ENCODE results near the gene ULK3. TPM values are rescaled to one million over a fixed set of nuclear protein-coding genes. Genes with fewer than 3 reads are reported as not detected.
A peak's percentile ranks its signal among the peaks of the same experiment; 100 is the strongest.

Gene ULK3
- total RNA-seq, 1 experiment from 2014 or later = 35.9 TPM

DNA sequence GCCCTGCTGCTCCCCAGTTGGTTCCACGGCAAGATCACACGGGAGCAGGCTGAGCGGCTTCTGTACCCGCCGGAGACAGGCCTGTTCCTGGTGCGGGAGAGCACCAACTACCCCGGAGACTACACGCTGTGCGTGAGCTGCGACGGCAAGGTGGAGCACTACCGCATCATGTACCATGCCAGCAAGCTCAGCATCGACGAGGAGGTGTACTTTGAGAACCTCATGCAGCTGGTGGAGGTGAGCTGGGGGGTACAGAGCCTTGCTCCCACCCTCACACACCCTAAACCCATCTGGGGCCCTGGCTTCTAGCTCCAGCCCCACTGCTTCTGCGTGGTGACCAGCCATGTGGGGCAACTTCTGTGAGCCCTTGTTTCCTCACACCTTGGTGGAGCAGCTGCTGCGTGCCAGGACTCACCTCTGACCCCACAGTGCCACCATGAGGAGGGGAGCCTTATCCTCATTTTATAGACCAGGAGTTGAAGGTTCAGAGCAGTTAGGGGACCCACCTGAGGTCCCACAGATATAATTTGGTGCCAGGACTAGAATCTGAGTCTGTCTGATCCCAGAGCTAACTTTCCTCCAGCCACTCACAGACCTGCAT, 43.6 kb downstream of the ULK3 start:
- DNase-seq (ENCODE audit: low spot score) = no peak

DNA sequence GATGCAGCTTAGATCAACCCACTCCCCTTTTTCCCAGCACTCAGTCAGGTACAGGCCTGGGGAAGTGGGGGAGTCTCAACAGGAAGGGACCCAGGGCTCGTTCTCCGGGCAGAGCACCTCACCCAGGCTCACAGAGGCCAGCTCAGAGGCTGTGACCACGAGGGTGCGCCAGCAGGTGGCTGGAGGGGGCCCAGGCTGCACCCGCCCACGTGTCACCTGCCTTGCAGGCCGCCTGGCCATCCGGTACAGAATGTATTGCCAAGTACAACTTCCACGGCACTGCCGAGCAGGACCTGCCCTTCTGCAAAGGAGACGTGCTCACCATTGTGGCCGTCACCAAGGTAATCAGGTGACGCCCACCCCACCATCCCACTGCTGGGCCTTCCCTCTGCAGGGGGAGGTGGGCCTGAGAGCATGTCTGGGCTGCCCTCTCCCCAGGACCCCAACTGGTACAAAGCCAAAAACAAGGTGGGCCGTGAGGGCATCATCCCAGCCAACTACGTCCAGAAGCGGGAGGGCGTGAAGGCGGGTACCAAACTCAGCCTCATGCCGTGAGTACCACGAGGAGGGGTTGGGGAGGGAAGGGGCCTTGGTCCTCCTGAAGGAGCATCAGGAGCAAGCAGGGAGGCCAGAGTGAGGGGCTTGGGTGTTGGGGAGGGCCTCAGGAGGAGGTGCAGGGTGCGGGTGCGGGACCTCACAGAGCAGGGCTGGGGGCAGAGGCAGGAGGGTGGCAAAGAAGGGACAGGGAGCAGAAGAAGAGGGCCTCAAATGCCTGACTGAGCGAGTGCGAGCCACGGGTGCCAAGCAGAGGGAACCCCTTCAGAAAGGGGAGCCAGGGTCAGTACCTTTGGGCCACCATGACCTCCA, 44.3 kb downstream of the ULK3 start:
- no peak for DNase-seq (ENCODE audit: low spot score)

DNA sequence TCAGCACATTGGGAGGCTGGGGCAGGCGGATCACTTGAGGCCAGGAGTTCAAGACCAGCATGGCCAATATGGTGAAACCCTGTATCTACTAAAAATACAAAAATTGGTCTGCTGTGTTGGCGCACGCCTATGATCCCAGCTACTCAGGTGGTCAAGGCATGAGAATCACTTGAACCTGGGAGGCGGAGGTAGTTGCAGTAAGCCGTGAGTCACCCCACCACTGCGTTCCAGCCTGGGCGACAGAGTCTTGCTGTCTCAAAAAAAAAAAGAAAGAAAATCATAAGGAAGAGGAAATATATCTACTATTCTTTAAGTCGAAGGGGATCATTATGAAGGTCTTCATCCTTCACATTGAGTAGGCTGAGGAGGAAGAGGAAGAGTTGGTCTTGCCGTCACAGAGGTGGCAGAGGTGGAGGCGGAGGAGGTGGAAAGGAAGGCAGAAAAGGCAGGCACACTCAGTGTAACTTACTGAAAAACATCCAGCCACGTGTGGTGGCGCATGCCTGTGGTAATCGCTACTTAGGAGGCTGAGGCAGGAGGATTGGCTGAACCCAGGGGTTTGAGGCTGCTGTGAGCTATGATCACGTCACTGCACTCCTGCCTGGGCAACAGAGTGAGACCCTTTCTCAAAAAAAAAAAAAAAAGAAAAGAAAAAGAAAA, 46.9 kb downstream of the ULK3 start:
- no peak for DNase-seq (ENCODE audit: low spot score)

DNA sequence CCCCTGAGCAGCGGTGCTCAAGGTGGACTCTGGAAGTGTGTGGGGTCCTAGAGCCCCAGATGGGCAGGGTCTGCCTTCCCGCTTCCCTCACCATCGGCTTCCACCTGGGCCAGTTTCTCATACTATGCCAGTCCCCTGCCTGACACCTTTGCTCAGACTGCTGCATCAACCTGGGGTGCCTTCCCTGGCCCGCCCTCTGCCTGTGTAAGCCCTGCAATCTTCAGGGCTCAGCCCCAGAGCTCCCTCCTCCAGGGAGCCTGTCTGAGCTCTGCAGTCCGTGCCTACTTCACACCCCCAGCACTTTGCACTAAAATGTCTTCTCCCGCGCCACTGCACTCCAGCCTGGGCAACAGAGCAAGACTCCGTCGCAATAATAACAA, 48.0 kb downstream of the ULK3 start:
- no peak for DNase-seq (ENCODE audit: low spot score)

DNA sequence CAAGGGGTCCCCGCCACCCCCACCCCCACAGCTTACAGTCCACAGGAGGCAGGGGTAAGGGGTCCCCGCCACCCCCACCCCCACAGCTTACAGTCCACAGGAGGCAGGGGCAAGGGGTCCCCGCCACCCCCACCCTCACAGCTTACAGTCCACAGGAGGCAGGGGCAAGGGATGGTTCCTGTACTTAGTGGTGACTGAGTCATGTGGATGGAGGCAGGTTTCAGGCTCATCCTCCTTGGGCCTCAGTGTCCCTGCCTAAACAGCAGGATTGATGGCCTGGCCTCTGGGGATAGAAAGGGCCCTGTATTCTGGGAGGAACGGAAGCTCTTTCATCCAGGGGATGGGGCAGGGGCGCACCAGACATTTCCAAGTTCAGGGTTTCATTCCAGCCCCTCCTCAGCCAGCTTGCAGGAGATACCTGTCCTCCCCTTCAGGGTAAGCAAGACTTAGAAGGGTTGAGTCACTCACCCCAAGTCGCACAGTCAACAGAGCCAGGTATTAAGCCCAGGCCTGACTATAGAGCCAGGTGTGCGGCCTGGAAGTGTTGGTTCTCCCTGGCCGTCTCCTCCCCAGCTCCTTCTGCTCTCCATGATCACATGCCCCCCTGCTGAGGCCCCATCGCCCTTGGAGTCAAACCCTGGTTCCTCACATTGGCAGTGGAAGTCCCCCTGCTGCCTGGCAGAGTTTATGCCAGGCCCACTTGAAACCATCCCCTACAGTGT, 48.5 kb downstream of the ULK3 start:
- DNase-seq (ENCODE audit: low spot score) = no peak

DNA sequence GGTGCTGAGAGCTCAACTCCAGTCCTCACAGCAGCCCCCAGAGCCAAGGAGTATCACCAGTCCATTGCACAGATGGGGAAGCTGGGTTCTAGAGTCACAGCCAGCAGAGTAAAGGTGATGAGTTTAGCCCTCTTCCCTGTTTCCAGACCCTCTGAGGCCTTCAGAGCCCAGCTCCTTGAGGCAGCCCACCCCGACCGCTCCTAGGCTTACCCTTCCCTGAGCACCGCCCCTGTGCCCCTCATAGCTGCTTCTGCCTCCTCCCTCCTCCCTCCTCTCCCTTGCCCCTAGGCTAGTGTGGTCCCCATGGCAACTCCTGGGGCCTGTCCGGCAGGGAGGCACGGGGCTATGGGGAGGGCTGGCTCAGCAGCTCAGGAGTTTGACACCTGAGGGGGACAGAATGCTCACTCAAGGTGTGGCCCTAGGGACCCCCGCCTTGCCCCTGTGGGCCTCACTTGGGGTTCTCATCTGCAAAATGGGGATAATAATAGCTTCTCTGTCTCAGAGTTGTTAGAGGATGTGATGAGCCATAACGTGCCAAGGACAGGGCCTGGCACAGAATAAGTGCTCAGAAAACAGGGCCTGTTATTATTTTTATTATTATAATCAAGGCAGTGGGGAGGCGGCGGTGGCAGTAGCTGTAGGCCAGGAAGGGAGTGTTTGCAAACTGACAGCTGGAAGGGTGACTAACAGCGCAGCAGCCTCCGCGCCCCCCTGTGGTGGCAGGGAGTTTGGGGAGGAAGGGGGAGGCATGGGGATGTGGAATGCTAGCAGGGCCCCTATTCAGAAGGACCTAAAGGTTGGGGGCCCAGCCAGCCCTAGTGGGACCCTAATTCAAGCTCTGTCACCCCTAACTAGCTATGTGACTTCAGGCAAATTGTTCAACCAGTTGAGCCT, 49.6 kb downstream of the ULK3 start:
- DNase-seq (ENCODE audit: low spot score) = no peak

DNA sequence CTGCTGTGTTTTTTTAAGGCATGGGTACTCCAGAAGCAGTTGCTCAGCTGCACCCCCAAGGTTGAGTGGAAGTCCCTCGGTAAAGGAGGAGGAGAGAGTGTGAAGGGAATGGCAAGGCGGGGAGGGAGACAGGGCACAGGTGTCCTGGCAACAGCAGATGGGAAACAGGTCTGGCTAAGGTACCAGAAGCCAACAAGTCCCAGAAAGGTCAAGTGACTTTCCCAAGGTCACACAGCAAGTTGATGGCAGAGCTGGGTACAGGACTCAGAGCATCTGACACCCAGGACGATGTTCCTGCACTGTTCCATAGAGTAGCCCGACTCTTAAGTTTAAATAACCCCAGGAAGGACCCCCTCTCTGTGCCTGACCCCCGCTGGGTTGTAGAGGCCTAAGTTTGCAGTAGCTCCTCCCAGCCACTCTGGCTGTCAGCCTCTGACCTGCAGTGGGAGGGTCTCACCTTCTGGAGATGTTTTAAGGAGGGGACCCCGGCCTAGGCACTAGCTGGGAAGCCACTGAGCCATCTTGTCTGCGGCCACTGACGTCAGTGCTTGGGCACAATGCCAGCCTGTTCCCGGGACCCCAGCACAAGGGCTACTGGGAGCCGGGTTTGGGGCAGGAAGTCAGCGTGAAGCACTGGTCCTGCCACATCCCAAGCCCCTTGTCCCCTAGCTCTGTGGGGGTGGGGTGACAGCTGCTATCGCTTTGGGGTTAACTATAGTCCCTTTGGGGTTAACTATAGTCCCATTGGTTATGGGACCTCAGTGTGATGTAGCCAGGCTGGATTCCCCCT, 50.5 kb downstream of the ULK3 start:
- no peak for DNase-seq (ENCODE audit: low spot score)

DNA sequence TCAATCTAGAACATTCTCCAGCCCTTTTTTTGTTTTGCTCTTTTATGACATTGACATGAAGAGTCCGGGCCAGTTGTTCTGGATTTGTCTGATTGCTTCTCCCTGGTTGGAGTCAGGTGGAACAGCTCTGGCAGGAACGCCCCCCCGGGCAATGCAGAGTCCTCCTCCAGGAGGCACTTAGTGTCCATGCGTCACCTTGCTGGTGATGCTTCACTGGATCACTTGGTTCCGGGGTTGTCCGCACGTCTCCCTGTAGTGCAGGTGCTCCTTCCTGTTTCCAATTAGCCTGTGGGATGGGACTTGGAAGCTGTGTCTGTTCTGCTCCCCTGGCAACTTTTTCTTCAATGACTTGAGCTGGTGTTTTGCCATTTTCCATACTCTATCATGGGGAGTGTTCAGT, 51.3 kb downstream of the ULK3 start:
- no peak for DNase-seq (ENCODE audit: low spot score)

DNA sequence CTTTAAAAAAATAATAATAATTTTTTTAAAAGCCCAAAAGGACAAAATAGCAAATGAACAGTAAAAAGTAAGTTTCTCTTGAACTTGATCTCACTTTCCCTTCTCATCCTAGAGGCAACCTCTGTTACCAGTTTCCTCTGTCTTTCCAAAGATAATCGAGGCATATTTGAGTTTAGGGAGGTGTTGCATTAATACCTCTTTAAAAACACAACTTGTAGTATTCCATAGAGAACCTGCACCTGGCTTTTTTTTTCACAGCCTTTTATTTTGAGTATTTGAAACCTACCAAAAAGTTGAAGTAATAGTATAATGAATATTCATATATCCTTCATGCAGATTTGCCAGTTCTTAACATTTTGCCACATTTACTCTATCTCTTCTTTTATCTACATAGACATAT, 51.9 kb downstream of the ULK3 start:
- no peak for DNase-seq (ENCODE audit: low spot score)

DNA sequence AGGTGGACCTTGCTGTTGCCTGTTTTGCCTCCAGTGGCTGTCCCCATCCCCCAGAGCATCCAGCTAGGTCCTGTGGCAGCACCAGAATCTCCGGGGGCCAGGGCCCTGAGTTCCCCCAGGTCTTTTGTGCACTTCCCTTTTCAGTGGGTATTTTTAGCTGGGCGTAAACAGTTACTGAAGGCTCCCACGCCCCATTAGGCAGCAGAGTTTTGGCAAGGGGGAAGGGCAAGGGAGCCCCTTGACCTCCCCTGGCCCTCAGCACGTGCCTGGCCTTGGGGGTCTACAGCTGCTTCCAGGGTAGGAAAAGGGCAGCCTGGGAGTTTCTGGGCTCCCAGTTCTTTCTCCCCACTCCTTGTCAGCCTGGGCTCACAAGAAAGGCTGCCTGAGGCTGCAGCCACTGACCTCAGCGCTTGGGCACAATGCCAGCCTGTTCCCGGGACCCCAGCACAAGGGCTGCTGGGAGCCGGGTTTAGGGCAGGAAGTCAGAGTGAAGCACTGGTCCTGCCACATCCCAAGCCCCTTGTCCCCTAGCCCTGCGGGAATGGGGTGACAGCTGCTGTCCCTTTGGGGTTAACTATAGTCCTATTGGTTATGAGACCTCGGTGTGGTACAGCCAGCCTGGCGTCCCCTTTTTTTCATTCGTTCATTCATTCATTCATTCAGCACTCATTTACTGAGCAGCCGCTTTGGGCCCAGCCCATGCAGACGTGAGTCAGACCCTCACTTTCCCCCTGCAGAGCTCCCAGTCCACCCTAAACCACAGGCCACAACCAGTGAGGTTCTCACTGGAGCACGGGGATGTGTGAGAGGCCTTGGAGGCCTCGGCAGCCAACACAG, 52.7 kb downstream of the ULK3 start:
- peak; percentile 72 for DNase-seq (ENCODE audit: low spot score)

DNA sequence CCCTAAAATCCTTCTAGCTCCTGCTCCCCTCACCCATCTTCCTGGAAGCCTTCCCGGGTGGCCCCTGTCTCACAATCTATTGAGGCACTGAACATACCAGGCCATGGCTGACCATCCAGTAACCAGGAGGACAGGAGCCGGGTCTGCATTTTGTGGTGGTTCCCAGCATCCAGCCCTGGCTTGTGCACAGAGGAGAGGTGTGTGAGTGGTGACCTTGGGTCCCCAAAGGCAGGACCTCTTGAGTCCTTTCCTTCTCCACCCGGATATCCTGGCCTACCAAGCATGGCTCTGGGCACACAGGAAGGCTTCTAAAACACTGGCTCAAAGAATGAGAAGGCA, 53.2 kb downstream of the ULK3 start:
- no peak for DNase-seq (ENCODE audit: low spot score)

DNA sequence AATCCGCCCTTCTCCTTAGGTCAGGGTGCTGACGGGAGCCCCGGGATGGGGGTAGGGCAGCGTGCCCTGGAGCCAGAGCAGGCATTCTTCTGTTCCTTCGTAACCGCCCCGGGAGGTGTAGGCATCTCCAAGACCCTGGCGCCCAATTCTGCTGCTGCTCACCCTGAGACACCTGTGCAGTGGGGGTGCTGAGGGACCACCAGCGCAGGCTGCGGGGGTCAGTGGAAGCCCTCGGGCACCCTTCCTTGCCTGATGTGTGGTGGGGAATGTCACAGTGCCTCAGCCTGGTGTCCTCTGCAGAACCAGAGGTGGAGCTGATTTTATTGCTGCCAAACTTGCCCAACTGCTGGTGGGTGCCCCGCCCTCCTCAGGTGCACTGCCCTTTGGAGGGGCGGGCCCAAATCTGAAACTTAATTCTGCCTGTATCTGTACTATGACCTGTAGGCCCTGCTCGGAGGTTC, 53.8 kb downstream of the ULK3 start:
- no peak for DNase-seq (ENCODE audit: low spot score)

DNA sequence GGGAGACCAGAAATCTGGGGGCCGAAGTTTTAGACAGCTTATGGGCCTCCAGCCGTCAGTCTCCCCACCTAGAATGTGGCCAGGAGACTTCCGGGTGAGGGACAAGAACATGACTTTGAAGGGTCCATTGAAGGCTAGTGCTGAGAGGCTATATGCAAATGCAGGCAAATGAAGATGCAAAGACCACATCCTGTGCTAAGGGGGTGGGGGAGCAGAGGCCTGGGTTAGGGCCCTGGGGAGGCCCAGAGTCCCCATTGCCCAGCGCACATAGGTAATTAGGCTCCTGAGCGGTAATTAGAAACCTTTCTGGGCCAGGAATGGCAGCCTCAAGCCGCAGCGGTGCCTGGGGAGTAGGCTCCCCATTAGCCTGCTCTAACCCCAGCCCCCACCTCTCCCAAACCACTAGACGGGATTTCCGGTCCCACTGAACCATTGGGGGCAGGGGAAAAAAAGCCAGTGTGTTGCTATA, 54.2 kb downstream of the ULK3 start:
- DNase-seq (ENCODE audit: low spot score) = no peak

DNA sequence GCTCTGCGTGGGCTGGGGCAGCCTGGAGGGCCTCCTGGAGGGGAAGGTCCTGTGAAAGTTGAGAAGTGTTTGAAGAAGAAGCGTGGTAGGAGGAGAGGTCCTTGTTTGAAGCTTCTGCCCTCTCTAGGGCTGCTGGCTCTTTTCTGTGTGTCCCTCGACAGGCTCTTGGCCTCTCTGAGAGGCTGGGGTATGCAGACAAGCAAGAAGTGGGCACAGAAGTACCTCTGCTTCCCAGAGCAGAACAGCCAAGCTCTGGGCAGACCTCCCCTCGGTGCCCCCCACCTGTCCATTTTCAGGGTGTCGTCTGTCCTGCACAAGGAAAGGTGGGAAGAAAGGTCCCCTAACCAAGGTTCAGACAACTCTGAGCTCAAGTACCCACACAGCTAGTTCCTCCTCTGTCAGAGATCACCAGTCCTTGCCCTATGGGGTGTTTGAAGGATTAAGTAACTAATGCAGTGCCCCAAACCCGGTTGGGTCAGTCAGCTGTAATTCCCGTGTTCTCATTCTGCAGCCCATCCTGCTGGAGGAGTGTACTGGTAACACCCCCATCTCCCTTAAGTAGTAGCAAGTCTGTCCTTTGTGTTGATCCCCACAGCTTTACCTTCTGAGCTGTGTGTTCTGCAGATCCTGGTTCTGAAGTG, 54.8 kb downstream of the ULK3 start:
- DNase-seq (ENCODE audit: low spot score) = no peak

DNA sequence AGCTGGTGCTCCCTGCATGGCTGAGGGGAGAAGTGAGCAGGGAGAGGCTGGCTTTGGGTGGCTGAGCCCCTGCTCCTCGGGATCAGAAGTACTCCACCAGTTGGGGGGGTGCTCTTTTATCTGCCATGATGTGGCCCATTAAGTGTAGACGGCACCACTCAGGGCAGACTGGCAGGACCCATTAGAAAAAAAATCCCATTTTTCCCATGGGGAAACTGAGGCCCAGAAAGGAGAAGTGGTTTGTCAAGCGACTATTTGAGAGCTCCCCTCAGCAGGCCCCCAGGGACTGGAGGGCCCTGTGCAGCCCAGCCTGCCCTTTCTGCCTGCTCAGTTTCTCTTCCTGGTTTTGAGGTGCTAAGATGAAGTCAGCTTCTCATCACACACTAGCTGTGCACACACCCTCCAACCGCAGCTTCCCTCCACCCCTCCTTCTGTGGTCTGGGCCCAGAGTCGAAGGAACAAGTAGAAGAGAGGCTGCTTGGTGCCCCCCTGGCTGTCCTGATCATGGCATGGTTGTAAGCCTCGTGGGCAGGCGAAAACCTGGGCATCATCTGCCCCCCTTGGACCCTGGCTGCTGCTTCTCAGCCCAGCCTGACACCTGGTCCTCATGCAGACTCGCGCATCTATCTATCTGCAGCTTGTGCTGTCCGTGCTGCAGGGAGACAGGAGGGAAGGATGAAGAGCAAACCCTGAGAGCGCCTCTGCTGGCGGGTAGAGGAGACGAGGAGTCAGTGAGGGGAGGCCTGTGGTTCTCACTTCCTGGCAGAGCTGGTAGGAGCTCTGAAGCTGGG, 55.5 kb downstream of the ULK3 start:
- peak; percentile 43 for DNase-seq (ENCODE audit: low spot score)

DNA sequence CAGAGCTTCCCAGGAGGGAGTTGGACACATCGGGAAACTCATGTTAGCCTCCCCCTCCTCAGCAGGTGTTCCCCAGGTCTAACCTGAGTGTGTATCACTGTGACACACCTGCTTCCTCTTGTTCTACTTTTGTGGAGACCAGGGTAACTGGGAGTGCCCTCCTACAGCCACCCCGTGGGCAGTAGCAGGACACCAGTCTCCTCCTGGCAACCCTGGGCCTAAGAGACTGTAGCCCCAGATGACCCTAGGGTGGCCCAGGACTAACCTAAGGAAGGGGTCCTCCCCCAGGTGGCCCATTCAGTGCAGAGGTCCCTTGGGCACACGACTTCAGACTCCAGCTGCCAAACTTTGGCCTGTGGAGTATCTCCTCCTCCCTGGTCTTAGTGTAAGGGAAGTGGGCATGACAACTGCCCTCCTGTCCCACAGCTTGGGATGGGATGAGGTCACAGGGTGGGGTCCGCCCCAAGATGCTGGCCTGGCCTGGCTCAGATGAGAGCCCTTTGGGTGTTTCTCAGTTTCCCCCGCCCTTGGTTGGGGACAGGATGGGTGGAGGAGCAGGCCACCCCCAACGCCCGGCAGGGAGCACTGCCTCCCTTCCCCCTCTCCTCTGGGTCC, 56.3 kb downstream of the ULK3 start:
- no peak for DNase-seq (ENCODE audit: low spot score)
